A673 (cell line): ENCODE data around the gene QPCTL.

Experiments used
- EZH2 ChIP-seq: fragments of 200-600 bp; sonication (generic); IDR thresholded peaks from 2 replicates; pipeline ENCODE4 v1.6.1; 2017; ENCODE audit warnings: borderline replicate concordance, low read depth, mild to moderate bottlenecking, mixed read lengths, antibody characterized with exemption, low read length; ENCODE audit not compliant: poor library complexity, severe bottlenecking
- TF ChIP-seq, protein P1 (sequence below): fragments of 300-800, 200-600 bp; sonication (generic); conservative IDR thresholded peaks from 2 replicates; pipeline ENCODE4 v1.5.1; 2017; ENCODE audit warnings: low read depth, mild to moderate bottlenecking, antibody characterized with exemption, low read length, moderate library complexity, mixed read lengths

DNA sequence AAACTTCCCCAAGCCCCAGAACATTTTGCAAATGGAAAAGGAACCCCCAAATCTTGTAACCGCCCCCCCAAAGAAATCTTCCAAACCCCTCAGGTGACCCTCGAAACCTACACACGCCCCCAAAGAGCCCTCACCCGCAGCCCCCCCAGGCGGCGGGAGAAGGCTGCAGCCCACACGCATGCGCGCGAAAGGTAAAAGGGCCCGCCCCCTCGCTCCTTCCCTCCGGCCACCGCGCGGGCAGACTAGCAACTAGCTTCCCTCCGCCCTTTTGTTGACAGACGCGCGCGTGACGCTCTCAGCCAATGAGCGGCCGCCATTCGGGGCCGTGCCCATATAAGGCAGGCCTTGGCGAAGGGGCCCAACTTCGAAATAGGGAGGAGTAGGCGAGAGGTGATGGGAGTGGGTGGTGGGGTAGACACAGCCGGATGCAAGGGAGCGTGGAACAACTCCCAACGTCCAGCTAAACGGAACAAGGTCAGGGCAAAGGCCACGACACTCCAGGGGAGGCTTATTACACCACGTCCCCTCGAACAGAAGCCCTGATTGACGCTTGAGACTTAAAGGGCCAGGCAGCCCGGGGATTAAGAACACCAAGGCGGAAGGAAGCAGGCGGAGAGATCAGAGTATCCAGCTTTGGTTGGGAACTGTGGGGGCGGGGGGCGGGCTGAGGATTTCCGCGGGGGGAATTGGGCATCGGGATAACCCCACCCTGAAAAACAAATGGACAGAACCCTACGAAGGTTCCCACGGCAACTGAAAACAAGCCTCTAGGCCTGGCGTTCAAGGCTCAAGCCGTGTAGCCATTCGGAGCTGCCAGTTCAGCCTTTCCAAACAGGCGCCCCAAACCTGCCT is 24.9 kb downstream of the QPCTL start:
- TF ChIP-seq, protein P1, sequence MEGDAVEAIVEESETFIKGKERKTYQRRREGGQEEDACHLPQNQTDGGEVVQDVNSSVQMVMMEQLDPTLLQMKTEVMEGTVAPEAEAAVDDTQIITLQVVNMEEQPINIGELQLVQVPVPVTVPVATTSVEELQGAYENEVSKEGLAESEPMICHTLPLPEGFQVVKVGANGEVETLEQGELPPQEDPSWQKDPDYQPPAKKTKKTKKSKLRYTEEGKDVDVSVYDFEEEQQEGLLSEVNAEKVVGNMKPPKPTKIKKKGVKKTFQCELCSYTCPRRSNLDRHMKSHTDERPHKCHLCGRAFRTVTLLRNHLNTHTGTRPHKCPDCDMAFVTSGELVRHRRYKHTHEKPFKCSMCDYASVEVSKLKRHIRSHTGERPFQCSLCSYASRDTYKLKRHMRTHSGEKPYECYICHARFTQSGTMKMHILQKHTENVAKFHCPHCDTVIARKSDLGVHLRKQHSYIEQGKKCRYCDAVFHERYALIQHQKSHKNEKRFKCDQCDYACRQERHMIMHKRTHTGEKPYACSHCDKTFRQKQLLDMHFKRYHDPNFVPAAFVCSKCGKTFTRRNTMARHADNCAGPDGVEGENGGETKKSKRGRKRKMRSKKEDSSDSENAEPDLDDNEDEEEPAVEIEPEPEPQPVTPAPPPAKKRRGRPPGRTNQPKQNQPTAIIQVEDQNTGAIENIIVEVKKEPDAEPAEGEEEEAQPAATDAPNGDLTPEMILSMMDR = peak; percentile 27; the same call in 1 of the 2 replicates
- no peak for TF ChIP-seq EZH2
